ENCODE data around the gene CCDC177. TPM values are rescaled to one million over a fixed set of nuclear protein-coding genes. Genes with fewer than 3 reads are reported as not detected.
"Not testable (repeated sequence)": the region's sequence is repeated elsewhere in the genome, so short reads cannot be mapped to it uniquely, and the experiment has no call there.

The CCDC177 gene
- polyA plus RNA-seq, 3 donors, result not detected

DNA sequence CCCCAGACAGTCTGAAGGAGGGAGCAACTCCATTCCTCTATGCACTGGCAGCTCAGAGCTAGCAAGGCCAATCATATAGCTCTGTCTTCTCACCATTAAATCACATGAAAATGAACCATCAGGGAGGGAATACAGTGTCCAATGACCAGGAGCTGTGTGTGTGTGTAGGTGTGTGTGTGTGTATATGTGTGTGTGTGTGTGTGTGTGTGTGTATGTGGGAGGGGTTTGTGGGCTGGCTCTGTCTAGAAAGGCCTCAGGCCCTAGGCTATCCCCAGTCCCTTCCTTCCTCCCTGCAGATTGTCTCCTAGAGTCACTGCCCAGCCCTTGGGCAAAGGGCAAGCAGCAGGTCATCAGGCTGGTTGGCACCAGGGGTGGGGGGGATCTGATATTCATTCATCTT is 31.1 kb upstream of the CCDC177 start:
- H3K9ac ChIP-seq (ENCODE audit: insufficient read depth, low read length, poor library complexity, severe bottlenecking), result no peak overlapping the region
- TF ChIP-seq, protein P1, sequence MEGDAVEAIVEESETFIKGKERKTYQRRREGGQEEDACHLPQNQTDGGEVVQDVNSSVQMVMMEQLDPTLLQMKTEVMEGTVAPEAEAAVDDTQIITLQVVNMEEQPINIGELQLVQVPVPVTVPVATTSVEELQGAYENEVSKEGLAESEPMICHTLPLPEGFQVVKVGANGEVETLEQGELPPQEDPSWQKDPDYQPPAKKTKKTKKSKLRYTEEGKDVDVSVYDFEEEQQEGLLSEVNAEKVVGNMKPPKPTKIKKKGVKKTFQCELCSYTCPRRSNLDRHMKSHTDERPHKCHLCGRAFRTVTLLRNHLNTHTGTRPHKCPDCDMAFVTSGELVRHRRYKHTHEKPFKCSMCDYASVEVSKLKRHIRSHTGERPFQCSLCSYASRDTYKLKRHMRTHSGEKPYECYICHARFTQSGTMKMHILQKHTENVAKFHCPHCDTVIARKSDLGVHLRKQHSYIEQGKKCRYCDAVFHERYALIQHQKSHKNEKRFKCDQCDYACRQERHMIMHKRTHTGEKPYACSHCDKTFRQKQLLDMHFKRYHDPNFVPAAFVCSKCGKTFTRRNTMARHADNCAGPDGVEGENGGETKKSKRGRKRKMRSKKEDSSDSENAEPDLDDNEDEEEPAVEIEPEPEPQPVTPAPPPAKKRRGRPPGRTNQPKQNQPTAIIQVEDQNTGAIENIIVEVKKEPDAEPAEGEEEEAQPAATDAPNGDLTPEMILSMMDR (IDR thresholded peaks at IDR 0.05), result no peak
- peaks cover 9 to 11% of the 10 kb centered on the region in 2 donors for H3K4me1 ChIP-seq (ENCODE audit: control insufficient read depth in 1 of 2, insufficient read depth in 2 of 2, low read length in 2 of 2)
- H3K4me3 Mint-ChIP-seq, result no peak overlapping the region
- no peaks in the 10 kb centered on the region for H3K79me2 ChIP-seq (ENCODE audit: insufficient read depth, low read length)
- H2AFZ ChIP-seq (ENCODE audit: insufficient read depth, low read depth, low read length, poor library complexity, severe bottlenecking), result no peak overlapping the region
- H3K27me3 ChIP-seq (ENCODE audit: control insufficient read depth in 2 of 2, insufficient read depth in 2 of 2, low read length in 2 of 2), result no peaks in the 10 kb centered on the region
- no peaks in the 10 kb centered on the region for H3K9me3 Mint-ChIP-seq
- intact Hi-C loops (cut with micrococcal nuclease), result no loop called here
- DNase-seq, result no peak
- H3K36me3 ChIP-seq (replicated peaks in 1 of 2; ENCODE audit: control insufficient read depth in 1 of 2, insufficient read depth in 2 of 2, low read length in 2 of 2), result no peaks in the 10 kb centered on the region
- H3K4me1 Mint-ChIP-seq, result peaks cover 18% of the 10 kb centered on the region
- H3K4me2 ChIP-seq (replicated peaks; ENCODE audit: extremely low read depth, low read length, poor library complexity, severe bottlenecking), result no peak overlapping the region
- peak overlapping the region in 1 of 7 donors; percentile 80 for H3K27ac Mint-ChIP-seq
- no peak overlapping the region for H3K4me3 ChIP-seq (replicated peaks in 1 of 3; ENCODE audit: low read depth in 2 of 3, low read length in 3 of 3)
- peak overlapping the region in 1 of 2 donors; percentile 6 for H3K27ac ChIP-seq (ENCODE audit: low read depth in 1 of 2, low read length in 2 of 2)
- H3K36me3 Mint-ChIP-seq, result no peaks in the 10 kb centered on the region
- H3K9me3 ChIP-seq (replicated peaks in 1 of 2; ENCODE audit: control insufficient read depth in 1 of 2, insufficient read depth in 1 of 2, low read length in 2 of 2), result no peaks in the 10 kb centered on the region
- no peaks in the 10 kb centered on the region for H4K20me1 ChIP-seq (ENCODE audit: insufficient read depth, low read length)
- peaks cover 0 to 4% (median 2%) of the 10 kb centered on the region in 3 donors for H3K27me3 Mint-ChIP-seq (ENCODE audit: low read depth in 3 of 3)

DNA sequence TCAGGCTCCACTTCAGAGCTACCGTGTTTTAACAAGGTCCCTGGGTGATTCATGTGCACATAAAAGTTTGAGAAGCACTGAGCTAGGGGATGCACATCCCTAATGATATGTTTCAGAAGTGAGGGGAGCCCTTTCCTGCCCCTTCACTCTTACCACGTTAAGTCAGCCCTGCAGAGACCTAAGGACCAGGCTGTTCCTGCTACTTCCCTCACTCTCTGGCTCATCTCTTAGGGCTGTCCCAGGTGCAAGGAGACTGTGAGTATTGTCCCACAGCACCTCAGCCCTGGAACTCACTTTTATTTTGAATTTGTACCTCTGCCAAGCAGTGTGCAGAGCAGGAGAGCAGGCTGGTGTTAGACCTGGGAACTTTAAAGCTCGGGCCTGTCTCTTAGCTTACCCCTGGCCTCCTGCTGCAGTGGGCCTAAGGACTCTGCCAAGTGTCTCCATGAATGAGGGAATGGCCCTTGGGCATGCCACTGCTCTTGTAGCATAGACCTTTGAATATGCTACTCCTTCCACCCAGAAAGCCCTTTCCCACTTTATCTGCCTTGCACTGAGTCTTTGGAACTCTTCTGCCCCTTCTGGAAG is 25.7 kb upstream of the CCDC177 start:
- no peak overlapping the region for H2AFZ ChIP-seq (ENCODE audit: insufficient read depth, low read depth, low read length, poor library complexity, severe bottlenecking)
- H3K27ac ChIP-seq (ENCODE audit: low read depth in 1 of 2, low read length in 2 of 2), result no peak overlapping the region
- H4K20me1 ChIP-seq (ENCODE audit: insufficient read depth, low read length), result no peaks in the 10 kb centered on the region
- DNase-seq, result no peak
- TF ChIP-seq, protein P1 (IDR thresholded peaks at IDR 0.05), result no peak
- no peak overlapping the region for H3K4me3 ChIP-seq (replicated peaks in 1 of 3; ENCODE audit: low read depth in 2 of 3, low read length in 3 of 3)
- Mint-ChIP-seq H3K9me3 (no peaks in the 10 kb centered on the region), H3K4me3 (no peak overlapping the region), H3K36me3 (no peaks in the 10 kb centered on the region), H3K27me3 (ENCODE audit: low read depth in 3 of 3) (peaks cover 0 to 7% (median 2%) of the 10 kb centered on the region in 3 donors), H3K27ac (no peak overlapping the region), H3K4me1 (no peaks in the 10 kb centered on the region)
- no peaks in the 10 kb centered on the region for H3K9me3 ChIP-seq (replicated peaks in 1 of 2; ENCODE audit: control insufficient read depth in 1 of 2, insufficient read depth in 1 of 2, low read length in 2 of 2)
- no peaks in the 10 kb centered on the region for H3K27me3 ChIP-seq (ENCODE audit: control insufficient read depth in 2 of 2, insufficient read depth in 2 of 2, low read length in 2 of 2)
- intact Hi-C loops (cut with micrococcal nuclease), result loop anchor here in 1 of 2 donors (5.0 kb wide), 1 partner anchor 127 kb away; no protein-coding TSS in a partner anchor
- no peaks in the 10 kb centered on the region for H3K79me2 ChIP-seq (ENCODE audit: insufficient read depth, low read length)
- no peaks in the 10 kb centered on the region for H3K4me1 ChIP-seq (ENCODE audit: control insufficient read depth in 1 of 2, insufficient read depth in 2 of 2, low read length in 2 of 2)
- no peak overlapping the region for H3K4me2 ChIP-seq (replicated peaks; ENCODE audit: extremely low read depth, low read length, poor library complexity, severe bottlenecking)
- 80% methylated on average over 2 of the region's 3 CpGs for WGBS (ENCODE audit: insufficient coverage)
- H3K9ac ChIP-seq (ENCODE audit: insufficient read depth, low read length, poor library complexity, severe bottlenecking), result no peak overlapping the region
- no peaks in the 10 kb centered on the region for H3K36me3 ChIP-seq (replicated peaks in 1 of 2; ENCODE audit: control insufficient read depth in 1 of 2, insufficient read depth in 2 of 2, low read length in 2 of 2)

DNA sequence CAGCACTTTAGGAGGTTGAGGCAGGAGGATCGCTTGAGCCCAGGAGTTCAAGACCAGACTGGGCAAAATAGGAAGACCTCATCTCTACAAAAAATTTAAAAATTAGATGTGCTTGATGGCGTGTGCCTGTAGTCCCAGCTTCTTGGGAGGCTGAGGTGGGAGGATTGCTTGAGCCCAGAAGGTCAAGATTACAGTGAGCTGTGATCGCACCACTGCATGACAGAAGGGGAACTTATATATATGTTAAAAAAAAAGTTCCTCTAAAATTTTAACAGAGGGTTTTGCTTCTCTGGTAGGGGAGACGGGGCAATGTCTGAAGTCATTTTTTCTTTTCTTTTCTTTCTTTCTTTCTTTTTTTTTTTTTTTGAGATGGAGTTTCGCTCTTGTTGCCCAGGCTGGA is 24.8 kb upstream of the CCDC177 start:
- H3K4me2 ChIP-seq (replicated peaks; ENCODE audit: extremely low read depth, low read length, poor library complexity, severe bottlenecking); intact Hi-C loops (cut with micrococcal nuclease); H3K27ac ChIP-seq (ENCODE audit: low read depth in 1 of 2, low read length in 2 of 2); H3K4me3 ChIP-seq (replicated peaks in 1 of 3; ENCODE audit: low read depth in 2 of 3, low read length in 3 of 3); H2AFZ ChIP-seq (ENCODE audit: insufficient read depth, low read depth, low read length, poor library complexity, severe bottlenecking); H3K9me3 Mint-ChIP-seq; H3K27ac Mint-ChIP-seq; DNase-seq; H3K36me3 Mint-ChIP-seq; H3K4me1 ChIP-seq (ENCODE audit: control insufficient read depth in 1 of 2, insufficient read depth in 2 of 2, low read length in 2 of 2); H3K4me3 Mint-ChIP-seq; H3K27me3 Mint-ChIP-seq (ENCODE audit: low read depth in 3 of 3); H3K36me3 ChIP-seq (replicated peaks in 1 of 2; ENCODE audit: control insufficient read depth in 1 of 2, insufficient read depth in 2 of 2, low read length in 2 of 2); H3K79me2 ChIP-seq (ENCODE audit: insufficient read depth, low read length); H3K4me1 Mint-ChIP-seq; H3K27me3 ChIP-seq (ENCODE audit: control insufficient read depth in 2 of 2, insufficient read depth in 2 of 2, low read length in 2 of 2); H4K20me1 ChIP-seq (ENCODE audit: insufficient read depth, low read length); H3K9ac ChIP-seq (ENCODE audit: insufficient read depth, low read length, poor library complexity, severe bottlenecking); H3K9me3 ChIP-seq (replicated peaks in 1 of 2; ENCODE audit: control insufficient read depth in 1 of 2, insufficient read depth in 1 of 2, low read length in 2 of 2): not testable (repeated sequence)
- no CpG with 5 or more reads among the region's 5 CpGs for WGBS (ENCODE audit: insufficient coverage)
